AG10803 (cell line): ENCODE measurements around the gene PRSS53.

Source experiments
- DNase-seq: peaks from one replicate; pipeline ENCODE4 v3.0.0; 2010; ENCODE audit warnings: low read depth
- H3K4me3 ChIP-seq: 2 replicates; pipeline ENCODE4 v1.5.1; 2011; ENCODE audit warnings: mild to moderate bottlenecking, low read length, control low read depth
- TF ChIP-seq, protein P1 (sequence below): conservative IDR thresholded peaks from 2 replicates; pipeline ENCODE4 v1.5.1; 2011; ENCODE audit warnings: mild to moderate bottlenecking, low read length, control low read depth, inconsistent platforms

PRSS53 gene

GRCh38 chr16:31064882-31065461 lies 23.8 kb downstream of the PRSS53 start:
- peak overlapping the region; percentile 44 for H3K4me3 ChIP-seq
- TF ChIP-seq, protein P1, sequence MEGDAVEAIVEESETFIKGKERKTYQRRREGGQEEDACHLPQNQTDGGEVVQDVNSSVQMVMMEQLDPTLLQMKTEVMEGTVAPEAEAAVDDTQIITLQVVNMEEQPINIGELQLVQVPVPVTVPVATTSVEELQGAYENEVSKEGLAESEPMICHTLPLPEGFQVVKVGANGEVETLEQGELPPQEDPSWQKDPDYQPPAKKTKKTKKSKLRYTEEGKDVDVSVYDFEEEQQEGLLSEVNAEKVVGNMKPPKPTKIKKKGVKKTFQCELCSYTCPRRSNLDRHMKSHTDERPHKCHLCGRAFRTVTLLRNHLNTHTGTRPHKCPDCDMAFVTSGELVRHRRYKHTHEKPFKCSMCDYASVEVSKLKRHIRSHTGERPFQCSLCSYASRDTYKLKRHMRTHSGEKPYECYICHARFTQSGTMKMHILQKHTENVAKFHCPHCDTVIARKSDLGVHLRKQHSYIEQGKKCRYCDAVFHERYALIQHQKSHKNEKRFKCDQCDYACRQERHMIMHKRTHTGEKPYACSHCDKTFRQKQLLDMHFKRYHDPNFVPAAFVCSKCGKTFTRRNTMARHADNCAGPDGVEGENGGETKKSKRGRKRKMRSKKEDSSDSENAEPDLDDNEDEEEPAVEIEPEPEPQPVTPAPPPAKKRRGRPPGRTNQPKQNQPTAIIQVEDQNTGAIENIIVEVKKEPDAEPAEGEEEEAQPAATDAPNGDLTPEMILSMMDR: no peak
- DNase-seq: peak; percentile 97

DNA sequence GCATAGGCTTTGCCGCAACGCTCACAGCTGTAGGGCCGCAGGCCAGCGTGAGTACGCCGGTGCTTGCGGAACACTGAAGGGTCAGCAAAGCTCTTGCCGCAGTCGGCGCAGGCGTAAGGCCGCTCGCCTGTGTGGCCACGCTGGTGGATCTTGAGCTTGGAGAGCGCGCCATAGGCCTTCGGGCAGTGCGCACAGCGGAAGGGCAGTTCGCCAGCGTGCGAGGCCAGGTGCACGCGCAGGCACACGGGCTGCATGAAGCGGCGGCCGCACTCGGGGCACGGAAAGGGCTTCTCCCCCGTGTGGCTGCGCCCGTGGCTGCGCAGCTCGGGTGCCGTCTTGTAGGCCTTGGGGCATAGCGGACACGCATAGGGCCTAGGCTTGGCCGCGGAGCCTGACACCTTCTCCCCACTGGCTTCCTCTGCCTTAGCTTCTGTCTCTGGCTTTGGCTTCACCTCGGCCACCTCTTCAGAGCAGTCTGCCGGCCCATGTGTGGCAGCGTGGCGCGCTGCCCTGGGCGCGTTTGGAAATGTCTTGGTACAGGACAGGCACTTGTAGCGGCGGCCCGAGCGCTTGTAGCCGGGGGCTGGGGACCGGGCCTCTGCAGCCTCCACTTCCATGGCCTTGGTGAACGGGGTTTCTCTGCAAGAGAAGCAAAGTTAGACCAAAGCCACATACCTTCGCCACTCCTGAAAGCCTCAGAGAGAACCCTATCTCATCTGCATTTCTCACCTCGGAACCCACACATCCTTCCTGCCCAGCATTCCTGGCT lies 24.7 kb downstream of the PRSS53 start:
- TF ChIP-seq, protein P1: no peak
- H3K4me3 ChIP-seq: peak overlapping the region; percentile 44
- DNase-seq: no peak

DNA sequence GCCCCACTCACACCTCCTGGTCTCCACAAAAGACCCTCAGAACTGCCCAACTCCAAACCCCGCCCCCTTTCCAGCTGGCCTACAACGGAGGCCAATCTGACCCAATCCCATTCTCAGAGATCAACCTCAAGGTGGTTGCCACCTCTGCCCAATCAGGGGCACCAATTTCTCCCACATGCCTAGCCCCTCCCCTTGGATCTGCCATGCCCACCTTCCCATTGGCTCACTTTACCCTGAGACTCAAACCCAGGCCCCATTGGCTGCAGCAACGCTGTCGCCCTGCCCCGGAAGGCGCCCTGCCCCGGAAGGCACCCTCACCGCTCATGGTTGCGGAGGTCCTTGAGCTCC lies 25.3 kb downstream of the PRSS53 start:
- no peak overlapping the region for H3K4me3 ChIP-seq
- TF ChIP-seq, protein P1: no peak
- DNase-seq: no peak

DNA sequence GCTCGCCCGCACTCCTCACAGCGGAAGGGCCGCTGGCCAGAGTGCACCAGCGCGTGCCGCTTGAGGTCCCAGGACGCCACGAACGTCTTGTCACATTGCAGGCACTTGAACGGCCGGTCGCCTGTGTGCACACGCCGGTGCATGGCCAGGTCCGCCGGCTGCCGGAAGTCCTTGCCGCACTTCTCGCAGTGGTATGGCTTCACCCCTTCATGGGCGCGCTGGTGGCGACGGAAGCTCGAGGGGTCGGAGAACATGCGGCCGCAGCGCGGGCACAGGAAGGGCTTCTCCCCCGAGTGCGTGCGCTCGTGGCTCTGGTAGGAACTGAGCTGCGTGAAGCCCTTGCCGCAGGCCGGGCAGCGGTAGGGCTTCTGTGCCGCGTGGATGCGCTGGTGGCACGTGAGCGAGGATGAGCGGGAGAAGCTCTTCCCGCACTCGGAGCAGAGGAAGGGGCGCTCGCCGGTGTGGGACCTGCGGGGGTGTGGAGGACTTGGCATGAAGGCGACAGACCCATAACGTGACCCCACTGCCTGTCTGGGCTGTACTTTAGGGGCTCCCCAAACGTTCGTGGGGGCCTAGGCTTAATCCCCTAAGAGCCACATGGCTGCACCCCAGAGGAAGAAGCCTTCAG lies 26.8 kb downstream of the PRSS53 start:
- H3K4me3 ChIP-seq: no peak overlapping the region
- TF ChIP-seq, protein P1: no peak
- no peak for DNase-seq

DNA sequence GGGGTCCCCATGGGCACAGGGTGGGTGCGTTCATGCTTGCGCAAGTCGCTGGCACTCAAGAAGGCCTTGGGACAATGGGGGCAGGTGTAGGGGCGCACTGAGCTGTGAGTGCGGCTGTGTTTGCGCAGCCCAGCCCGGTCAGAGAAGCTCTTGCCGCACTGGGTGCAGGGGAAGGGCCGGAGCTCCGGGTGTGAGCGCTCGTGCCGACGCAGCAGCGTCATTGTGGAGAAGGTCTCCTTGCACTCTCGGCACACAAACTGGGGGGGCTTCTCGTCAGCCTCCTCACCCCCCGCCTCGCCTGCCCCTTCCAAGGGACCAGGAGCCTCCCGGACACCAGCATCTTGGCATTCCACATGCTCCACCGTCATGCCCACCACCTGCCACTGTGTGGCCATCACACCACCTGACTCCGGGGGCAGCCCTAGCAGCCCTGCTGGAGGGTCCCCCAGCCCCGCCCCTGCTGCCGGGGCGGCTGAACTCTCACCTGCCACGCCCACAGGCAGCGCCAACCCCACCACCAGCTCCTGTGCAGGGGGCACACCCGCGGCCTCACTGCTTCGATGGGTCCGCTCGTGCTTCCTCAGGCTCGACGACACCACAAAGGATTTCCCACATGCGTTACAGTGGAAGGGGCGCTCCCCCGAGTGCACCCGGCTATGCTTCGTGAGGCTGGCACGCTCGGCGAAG lies 27.5 kb downstream of the PRSS53 start:
- TF ChIP-seq, protein P1: no peak
- no peak for DNase-seq
- no peak overlapping the region for H3K4me3 ChIP-seq

GRCh38 chr16:31055613-31056012 lies 33.1 kb downstream of the PRSS53 start:
- TF ChIP-seq, protein P1: no peak
- no peak overlapping the region for H3K4me3 ChIP-seq
- no peak for DNase-seq
